ENCODE data around the gene PRKCSH.
A peak's percentile ranks its signal among the peaks of the same experiment; 100 is the strongest.
"Not testable (repeated sequence)": the region's sequence is repeated elsewhere in the genome, so short reads cannot be mapped to it uniquely, and the experiment has no call there.

Gene PRKCSH

DNA sequence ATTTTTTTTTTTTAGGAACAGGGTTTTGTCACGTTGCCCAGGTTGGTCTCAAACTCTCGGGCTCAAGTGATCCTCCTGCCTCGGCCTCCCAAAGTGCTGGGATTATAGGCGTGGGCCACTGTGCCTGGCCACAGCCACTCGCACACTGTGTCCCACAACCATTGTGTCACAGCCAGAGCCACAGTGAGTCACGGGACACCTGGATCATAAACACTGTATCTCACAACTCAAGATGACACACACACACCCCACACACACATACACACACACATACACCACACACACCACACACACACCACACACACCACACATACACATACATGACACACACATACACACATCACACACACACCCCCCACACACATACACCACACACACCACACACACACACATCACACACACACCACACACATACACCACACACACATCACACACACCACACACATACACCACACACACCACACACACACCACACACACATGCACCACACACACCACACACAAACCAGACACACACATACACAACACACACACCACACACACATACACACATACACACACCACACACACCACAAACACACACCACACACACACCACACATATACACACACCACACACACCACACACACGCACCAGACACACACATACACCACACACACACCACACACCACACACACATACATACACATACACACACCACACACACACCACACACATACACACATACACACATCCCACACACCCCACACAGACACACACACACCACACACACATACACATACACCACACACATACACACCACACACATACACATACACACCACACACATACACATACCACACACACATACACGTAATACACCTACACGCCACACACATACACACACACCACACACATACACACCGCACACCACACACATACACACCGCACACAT lies 29.2 kb downstream of the PRKCSH start:
- Histone ChIP-seq H3K4me3 (ENCODE audit: low read depth, low read length) (no peak overlapping the region), H3K4me1 (ENCODE audit: control insufficient read depth, insufficient read depth, low read length) (peaks cover 8% of the 10 kb centered on the region), H3K27ac (ENCODE audit: low read depth, low read length) (no peak overlapping the region), H3K27me3 (ENCODE audit: control insufficient read depth, insufficient read depth, low read length) (no peaks in the 10 kb centered on the region), H3K36me3 (ENCODE audit: control insufficient read depth, insufficient read depth, low read length) (no peaks in the 10 kb centered on the region), H3K9ac (ENCODE audit: low read length) (no peak overlapping the region), H3K9me3 (ENCODE audit: control insufficient read depth, insufficient read depth, low read depth, low read length) (no peaks in the 10 kb centered on the region)

- Histone ChIP-seq H3K4me1 (ENCODE audit: control insufficient read depth, insufficient read depth, low read length) (peaks cover 8% of the 10 kb centered on the region), H3K9me3 (ENCODE audit: control insufficient read depth, insufficient read depth, low read depth, low read length) (no peaks in the 10 kb centered on the region), H3K27me3 (ENCODE audit: control insufficient read depth, insufficient read depth, low read length) (no peaks in the 10 kb centered on the region), H3K4me3 (ENCODE audit: low read depth, low read length) (no peak overlapping the region), H3K27ac (ENCODE audit: low read depth, low read length) (no peak overlapping the region), H3K9ac (ENCODE audit: low read length) (no peak overlapping the region), H3K36me3 (ENCODE audit: control insufficient read depth, insufficient read depth, low read length) (no peaks in the 10 kb centered on the region)
These were observed 30.2 kb downstream of the PRKCSH start for GRCh38 chr19:11465600-11465999.

GRCh38 chr19:11468266-11468845 lies 32.9 kb downstream of the PRKCSH start:
- not testable (repeated sequence) for H3K4me1 ChIP-seq (ENCODE audit: control insufficient read depth, insufficient read depth, low read length); H3K27ac ChIP-seq (ENCODE audit: low read depth, low read length); H3K4me3 ChIP-seq (ENCODE audit: low read depth, low read length); H3K9me3 ChIP-seq (ENCODE audit: control insufficient read depth, insufficient read depth, low read depth, low read length); H3K9ac ChIP-seq (ENCODE audit: low read length); H3K27me3 ChIP-seq (ENCODE audit: control insufficient read depth, insufficient read depth, low read length); H3K36me3 ChIP-seq (ENCODE audit: control insufficient read depth, insufficient read depth, low read length)

- no peaks in the 10 kb centered on the region for H3K9me3 ChIP-seq (ENCODE audit: control insufficient read depth, insufficient read depth, low read depth, low read length)
- no peak overlapping the region for H3K9ac ChIP-seq (ENCODE audit: low read length)
- H3K27ac ChIP-seq (ENCODE audit: low read depth, low read length), result no peak overlapping the region
- peaks cover 10% of the 10 kb centered on the region for H3K27me3 ChIP-seq (ENCODE audit: control insufficient read depth, insufficient read depth, low read length)
- no peak overlapping the region for H3K4me3 ChIP-seq (ENCODE audit: low read depth, low read length)
- no peaks in the 10 kb centered on the region for H3K36me3 ChIP-seq (ENCODE audit: control insufficient read depth, insufficient read depth, low read length)
- no peaks in the 10 kb centered on the region for H3K4me1 ChIP-seq (ENCODE audit: control insufficient read depth, insufficient read depth, low read length)
These were observed 38.3 kb downstream of the PRKCSH start for GRCh38 chr19:11473725-11474124.

- H3K36me3 ChIP-seq (ENCODE audit: control insufficient read depth, insufficient read depth, low read length); H3K9me3 ChIP-seq (ENCODE audit: control insufficient read depth, insufficient read depth, low read depth, low read length); H3K27ac ChIP-seq (ENCODE audit: low read depth, low read length); H3K4me3 ChIP-seq (ENCODE audit: low read depth, low read length); H3K4me1 ChIP-seq (ENCODE audit: control insufficient read depth, insufficient read depth, low read length); H3K9ac ChIP-seq (ENCODE audit: low read length): not testable (repeated sequence)
- H3K27me3 ChIP-seq (ENCODE audit: control insufficient read depth, insufficient read depth, low read length), result peaks cover 24% of the 10 kb centered on the region
These were observed 39.9 kb downstream of the PRKCSH start for GRCh38 chr19:11475343-11475742.

- no peaks in the 10 kb centered on the region for H3K9me3 ChIP-seq (ENCODE audit: control insufficient read depth, insufficient read depth, low read depth, low read length)
These were observed 40.4 kb downstream of the PRKCSH start for GRCh38 chr19:11475861-11476260.

GRCh38 chr19:11478167-11479089 lies 43.0 kb downstream of the PRKCSH start:
- Histone ChIP-seq H3K9me3 (ENCODE audit: control insufficient read depth, insufficient read depth, low read depth, low read length) (no peaks in the 10 kb centered on the region), H3K27me3 (ENCODE audit: control insufficient read depth, insufficient read depth, low read length) (peaks cover 46% of the 10 kb centered on the region), H3K9ac (ENCODE audit: low read length) (no peak overlapping the region), H3K27ac (ENCODE audit: low read depth, low read length) (no peak overlapping the region), H3K36me3 (ENCODE audit: control insufficient read depth, insufficient read depth, low read length) (no peaks in the 10 kb centered on the region), H3K4me3 (ENCODE audit: low read depth, low read length) (peak overlapping the region; percentile 48; the same call in 1 of the 2 replicates), H3K4me1 (ENCODE audit: control insufficient read depth, insufficient read depth, low read length) (peaks cover 4% of the 10 kb centered on the region; the same call in 1 of the 2 replicates)

More at GRCh38 chr19:11475861-11476260, 40.4 kb downstream of the PRKCSH start:
- Histone ChIP-seq H3K4me3 (ENCODE audit: low read depth, low read length) (no peak overlapping the region), H3K27me3 (ENCODE audit: control insufficient read depth, insufficient read depth, low read length) (peaks cover 29% of the 10 kb centered on the region), H3K4me1 (ENCODE audit: control insufficient read depth, insufficient read depth, low read length) (no peaks in the 10 kb centered on the region), H3K9ac (ENCODE audit: low read length) (no peak overlapping the region), H3K27ac (ENCODE audit: low read depth, low read length) (no peak overlapping the region), H3K36me3 (ENCODE audit: control insufficient read depth, insufficient read depth, low read length) (no peaks in the 10 kb centered on the region)

- Histone ChIP-seq H3K9me3 (ENCODE audit: control insufficient read depth, insufficient read depth, low read depth, low read length) (no peaks in the 10 kb centered on the region), H3K27me3 (ENCODE audit: control insufficient read depth, insufficient read depth, low read length) (peaks cover 46% of the 10 kb centered on the region), H3K36me3 (ENCODE audit: control insufficient read depth, insufficient read depth, low read length) (no peaks in the 10 kb centered on the region), H3K4me3 (ENCODE audit: low read depth, low read length) (peak overlapping the region; percentile 48), H3K9ac (ENCODE audit: low read length) (no peak overlapping the region), H3K4me1 (ENCODE audit: control insufficient read depth, insufficient read depth, low read length) (peaks cover 4% of the 10 kb centered on the region; the same call in 1 of the 2 replicates), H3K27ac (ENCODE audit: low read depth, low read length) (no peak overlapping the region)
These were observed 43.9 kb downstream of the PRKCSH start for GRCh38 chr19:11479090-11479897.

GRCh38 chr19:11479898-11480714 lies 44.7 kb downstream of the PRKCSH start:
- Histone ChIP-seq H3K9me3 (ENCODE audit: control insufficient read depth, insufficient read depth, low read depth, low read length) (no peaks in the 10 kb centered on the region), H3K4me1 (ENCODE audit: control insufficient read depth, insufficient read depth, low read length) (peaks cover 4% of the 10 kb centered on the region; the same call in 1 of the 2 replicates), H3K36me3 (ENCODE audit: control insufficient read depth, insufficient read depth, low read length) (no peaks in the 10 kb centered on the region), H3K27me3 (ENCODE audit: control insufficient read depth, insufficient read depth, low read length) (peaks cover 46% of the 10 kb centered on the region), H3K27ac (ENCODE audit: low read depth, low read length) (no peak overlapping the region), H3K9ac (ENCODE audit: low read length) (no peak overlapping the region), H3K4me3 (ENCODE audit: low read depth, low read length) (peak overlapping the region; percentile 29; the same call in 1 of the 2 replicates)
